Kidney glomerular epithelial cell (primary cell): Measurements from ENCODE around the gene UQCR10.
"Not testable (repeated sequence)": the region's sequence is repeated elsewhere in the genome, so short reads cannot be mapped to it uniquely, and the experiment has no call there.

Experiments
- DNase-seq: peaks from one replicate; lab custom pipeline; 2025; lab: John Stamatoyannopoulos, UW

The UQCR10 gene

GRCh38 chr22:29737251-29738117, 29.7 kb upstream of the UQCR10 start:
- DNase-seq: no peak

GRCh38 chr22:29738118-29738815, 28.9 kb upstream of the UQCR10 start:
- no peak for DNase-seq

- DNase-seq: no peak
Observed at GRCh38 chr22:29739346-29739875, 27.8 kb upstream of the UQCR10 start.

- DNase-seq: no peak
Observed at GRCh38 chr22:29740216-29740615, 27.0 kb upstream of the UQCR10 start.

GRCh38 chr22:29741926-29742325, 25.2 kb upstream of the UQCR10 start:
- no peak for DNase-seq

GRCh38 chr22:29742326-29742725, 24.8 kb upstream of the UQCR10 start:
- DNase-seq: no peak

- DNase-seq: no peak
Observed at GRCh38 chr22:29744902-29745301, 22.3 kb upstream of the UQCR10 start.

GRCh38 chr22:29747832-29748231, 19.3 kb upstream of the UQCR10 start:
- DNase-seq: no peak

GRCh38 chr22:29748248-29748893, 18.8 kb upstream of the UQCR10 start:
- no peak for DNase-seq

- no peak for DNase-seq
Observed at GRCh38 chr22:29750029-29750428, 17.1 kb upstream of the UQCR10 start.

GRCh38 chr22:29750559-29751538, 16.3 kb upstream of the UQCR10 start:
- DNase-seq: no peak

GRCh38 chr22:29751669-29752068, 15.5 kb upstream of the UQCR10 start:
- DNase-seq: no peak

GRCh38 chr22:29753808-29754657, 13.1 kb upstream of the UQCR10 start:
- DNase-seq: no peak

GRCh38 chr22:29754658-29755395, 12.3 kb upstream of the UQCR10 start:
- DNase-seq: not testable (repeated sequence)

- no peak for DNase-seq
Observed at GRCh38 chr22:29755889-29756288, 11.3 kb upstream of the UQCR10 start.

GRCh38 chr22:29756341-29756740, 10.8 kb upstream of the UQCR10 start:
- DNase-seq: no peak

- no peak for DNase-seq
Observed at GRCh38 chr22:29757096-29757495, 10.1 kb upstream of the UQCR10 start.

GRCh38 chr22:29758068-29758622, 9.0 kb upstream of the UQCR10 start:
- no peak for DNase-seq

- DNase-seq: no peak
Observed at GRCh38 chr22:29758959-29759358, 8.2 kb upstream of the UQCR10 start.
